ENCODE data around the gene AMHR2. TPM values are rescaled to one million over a fixed set of nuclear protein-coding genes. Genes with fewer than 3 reads are reported as not detected.

The AMHR2 gene
- total RNA-seq, 2 experiments from 2014 or later = not detected

GRCh38 chr12:53476769-53477209 lies 53.1 kb downstream of the AMHR2 start:
- peak overlapping the region; percentile 42 for H3K27ac Mint-ChIP-seq
- H3K4me3 Mint-ChIP-seq = no peak overlapping the region
- no peaks in the 10 kb centered on the region for H3K9me3 Mint-ChIP-seq
- peaks cover 45% of the 10 kb centered on the region for H3K36me3 Mint-ChIP-seq
- no peaks in the 10 kb centered on the region for H3K27me3 Mint-ChIP-seq
- H3K4me1 Mint-ChIP-seq = peaks cover 60% of the 10 kb centered on the region
- no peak for DNase-seq

GRCh38 chr12:53478865-53479264 lies 55.2 kb downstream of the AMHR2 start:
- H3K27ac Mint-ChIP-seq = peak overlapping the region; percentile 69
- DNase-seq = no peak
- H3K4me1 Mint-ChIP-seq = peaks cover 45% of the 10 kb centered on the region
- no peak overlapping the region for H3K4me3 Mint-ChIP-seq
- H3K9me3 Mint-ChIP-seq = no peaks in the 10 kb centered on the region
- H3K27me3 Mint-ChIP-seq = no peaks in the 10 kb centered on the region
- peaks cover 41% of the 10 kb centered on the region for H3K36me3 Mint-ChIP-seq

GRCh38 chr12:53479331-53479730 lies 55.7 kb downstream of the AMHR2 start:
- H3K4me1 Mint-ChIP-seq = peaks cover 42% of the 10 kb centered on the region
- H3K36me3 Mint-ChIP-seq = peaks cover 38% of the 10 kb centered on the region

DNA sequence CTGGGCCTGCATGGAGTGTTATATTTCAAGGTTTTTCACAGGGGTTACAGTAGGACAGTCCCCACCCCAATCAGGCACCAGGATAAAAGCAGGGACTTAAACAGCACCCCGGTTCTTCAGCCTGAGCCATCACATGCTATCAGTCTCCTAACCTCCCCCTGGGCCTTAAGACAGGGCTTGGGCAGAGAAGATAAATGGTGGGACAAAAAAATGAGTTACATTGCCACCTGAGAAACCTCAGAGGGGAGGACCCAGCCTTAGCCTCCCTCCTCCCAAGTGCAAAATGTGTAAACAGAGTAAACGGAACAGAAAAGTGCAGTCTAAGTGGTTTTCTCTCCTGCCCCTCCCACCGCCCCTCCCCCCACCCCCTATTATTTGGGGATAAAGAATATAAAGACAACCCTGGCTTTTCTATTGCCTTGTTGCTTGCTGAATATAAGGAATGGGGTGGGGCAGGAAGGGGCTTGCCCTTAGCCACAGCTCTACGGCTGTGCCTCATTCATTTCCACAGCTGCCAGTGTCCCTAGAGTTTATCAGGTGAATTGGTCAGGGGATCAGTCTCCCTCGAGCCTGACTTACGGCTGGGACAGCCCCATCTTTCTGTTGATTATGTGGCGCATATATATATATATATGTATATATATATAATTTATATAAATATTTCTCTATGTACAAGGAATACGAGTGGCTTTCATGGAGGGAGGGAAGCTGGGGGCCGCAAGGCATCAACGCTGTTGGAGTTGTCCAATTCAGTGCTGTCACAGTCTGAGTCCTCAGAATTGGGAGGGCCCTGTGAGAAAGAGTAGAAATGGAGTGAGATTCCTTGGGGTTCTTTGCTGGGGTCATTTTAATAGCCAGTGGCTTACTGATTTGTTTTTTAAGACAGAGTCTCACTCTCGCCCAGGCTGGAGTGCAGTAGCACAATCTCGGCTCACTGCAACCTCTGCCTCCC lies 57.1 kb downstream of the AMHR2 start:
- no peaks in the 10 kb centered on the region for H3K9me3 Mint-ChIP-seq
- peaks cover 30% of the 10 kb centered on the region for H3K36me3 Mint-ChIP-seq
- no peak overlapping the region for H3K4me3 Mint-ChIP-seq
- no peak for DNase-seq
- H3K27ac Mint-ChIP-seq = no peak overlapping the region
- H3K4me1 Mint-ChIP-seq = peaks cover 34% of the 10 kb centered on the region
- H3K27me3 Mint-ChIP-seq = no peaks in the 10 kb centered on the region

More at GRCh38 chr12:53479331-53479730, 55.7 kb downstream of the AMHR2 start:
- no peak for DNase-seq
- H3K4me3 Mint-ChIP-seq = no peak overlapping the region
- no peaks in the 10 kb centered on the region for H3K27me3 Mint-ChIP-seq
- peak overlapping the region; percentile 69 for H3K27ac Mint-ChIP-seq
- H3K9me3 Mint-ChIP-seq = no peaks in the 10 kb centered on the region

Other genes starting within 250 kb of the AMHR2 start
- gene ZNF740, start 243.1 kb upstream of the AMHR2 start, total RNA-seq = 10 to 100 TPM; 34.9 to 42.8 TPM
- 10 to 100 TPM; 11.8 to 11.9 TPM for gene CSAD, start 242.9 kb upstream of the AMHR2 start, total RNA-seq
- 100 to 1,000 TPM; 102 to 105 TPM for gene ITGB7, start 216.6 kb upstream of the AMHR2 start, total RNA-seq
- gene RARG, start 191.6 kb upstream of the AMHR2 start, total RNA-seq = 10 to 100 TPM; 22.7 to 26.0 TPM
- gene ESPL1, start 155.6 kb upstream of the AMHR2 start, total RNA-seq = 10 to 100 TPM; 66.3 to 67.7 TPM
- gene PFDN5, start 128.3 kb upstream of the AMHR2 start, total RNA-seq = 100 to 1,000 TPM; 309 to 321 TPM
- 10 to 100 TPM; 73.4 to 79.7 TPM for gene MYG1, start 124.2 kb upstream of the AMHR2 start, total RNA-seq
- 10 to 100 TPM; 79.9 to 86.4 TPM for gene AAAS, start 102.2 kb upstream of the AMHR2 start, total RNA-seq
- gene SP7, start 87.5 kb upstream of the AMHR2 start, total RNA-seq = not detected
- gene SP1, start 43.7 kb upstream of the AMHR2 start, total RNA-seq = 10 to 100 TPM; 65.8 to 68.1 TPM
- 100 to 1,000 TPM; 221 to 247 TPM for gene PRR13, start 17.9 kb downstream of the AMHR2 start, total RNA-seq
- gene PCBP2, start 28.2 kb downstream of the AMHR2 start, total RNA-seq = 1,000 to 10,000 TPM; 1,052 to 1,089 TPM
- 1 to 10 TPM; 8.4 to 8.7 TPM for gene MAP3K12, start 75.6 kb downstream of the AMHR2 start, total RNA-seq
- gene TARBP2, start 77.4 kb downstream of the AMHR2 start, total RNA-seq = 10 to 100 TPM; 41.0 to 47.3 TPM
- not detected for gene NPFF, start 83.6 kb downstream of the AMHR2 start, total RNA-seq
- 10 to 100 TPM; 22.8 to 23.6 TPM for gene ATF7, start 202.5 kb downstream of the AMHR2 start, total RNA-seq